ENCODE results near the gene NGLY1. TPM values are rescaled to one million over a fixed set of nuclear protein-coding genes. Genes with fewer than 3 reads are reported as not detected.

Gene NGLY1
- total and polyA plus RNA-seq, 7 donors: 37.2 to 78.4 (median 59.0) TPM

DNA sequence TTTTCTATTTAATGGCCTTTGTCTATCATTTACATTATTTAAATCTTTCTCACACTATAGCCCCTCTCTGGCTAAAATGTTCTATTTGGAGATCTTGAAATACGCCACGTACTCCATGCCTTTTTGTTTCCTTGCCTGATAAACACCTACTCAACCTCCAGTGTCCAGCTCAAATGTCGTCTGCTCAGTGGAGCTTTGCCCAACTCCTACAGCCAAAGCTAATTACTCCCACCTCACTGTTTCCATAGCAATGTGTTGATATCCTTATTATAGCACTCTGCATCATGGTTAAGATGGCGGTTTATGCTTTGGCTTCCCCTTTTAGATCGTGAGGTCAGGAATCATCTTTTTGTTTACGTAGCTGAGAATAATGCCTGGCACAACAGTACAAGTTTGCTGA lies 55.9 kb downstream of the NGLY1 start:
- DNase-seq: no peak
- 78 to 91% (median 83%) methylated on average over 6 of the region's 6 CpGs for WGBS, 3 donors
- Histone ChIP-seq H3K27ac (no peak overlapping the region), H3K27me3 (ENCODE audit: insufficient read depth in 3 of 3, low read length in 2 of 3) (no peaks in the 10 kb centered on the region), H3K9me3 (no peaks in the 10 kb centered on the region), H3K36me3 (ENCODE audit: insufficient read depth in 1 of 2, low read depth in 1 of 2) (peaks cover 2 to 84% of the 10 kb centered on the region in 2 donors), H3K4me1 (no peaks in the 10 kb centered on the region), H3K4me3 (no peak overlapping the region)
- ATAC-seq: no peak
- TF ChIP-seq, protein P1, sequence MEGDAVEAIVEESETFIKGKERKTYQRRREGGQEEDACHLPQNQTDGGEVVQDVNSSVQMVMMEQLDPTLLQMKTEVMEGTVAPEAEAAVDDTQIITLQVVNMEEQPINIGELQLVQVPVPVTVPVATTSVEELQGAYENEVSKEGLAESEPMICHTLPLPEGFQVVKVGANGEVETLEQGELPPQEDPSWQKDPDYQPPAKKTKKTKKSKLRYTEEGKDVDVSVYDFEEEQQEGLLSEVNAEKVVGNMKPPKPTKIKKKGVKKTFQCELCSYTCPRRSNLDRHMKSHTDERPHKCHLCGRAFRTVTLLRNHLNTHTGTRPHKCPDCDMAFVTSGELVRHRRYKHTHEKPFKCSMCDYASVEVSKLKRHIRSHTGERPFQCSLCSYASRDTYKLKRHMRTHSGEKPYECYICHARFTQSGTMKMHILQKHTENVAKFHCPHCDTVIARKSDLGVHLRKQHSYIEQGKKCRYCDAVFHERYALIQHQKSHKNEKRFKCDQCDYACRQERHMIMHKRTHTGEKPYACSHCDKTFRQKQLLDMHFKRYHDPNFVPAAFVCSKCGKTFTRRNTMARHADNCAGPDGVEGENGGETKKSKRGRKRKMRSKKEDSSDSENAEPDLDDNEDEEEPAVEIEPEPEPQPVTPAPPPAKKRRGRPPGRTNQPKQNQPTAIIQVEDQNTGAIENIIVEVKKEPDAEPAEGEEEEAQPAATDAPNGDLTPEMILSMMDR (IDR thresholded peaks at IDR 0.05): no peak
- intact Hi-C loops (cut with DNase I): loop anchor here (5.0 to 10.0 kb wide), 2 partner anchors 93 to 100 kb away; no protein-coding TSS in a partner anchor

DNA sequence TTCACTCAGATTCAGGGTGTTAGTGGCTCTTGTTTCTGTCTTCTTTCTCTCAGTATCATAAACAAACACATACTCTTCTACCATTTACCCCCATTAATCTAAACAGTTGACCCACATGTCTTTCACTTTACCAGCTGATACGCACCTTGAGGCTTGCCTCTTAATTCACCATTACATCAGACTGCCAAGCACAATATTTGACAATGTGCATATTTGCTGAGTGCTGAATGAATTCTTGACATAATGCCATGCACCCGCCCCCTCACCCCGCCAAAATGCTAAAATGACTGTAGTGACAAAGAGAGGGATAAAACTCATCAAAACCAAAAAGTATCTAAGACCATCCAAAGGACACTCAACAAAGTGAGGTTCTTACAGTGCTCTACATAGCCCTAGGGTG lies 57.4 kb downstream of the NGLY1 start:
- ATAC-seq (no peak), DNase-seq (no peak)
- intact Hi-C loops (cut with DNase I): loop anchor here (5.0 to 10.0 kb wide), 2 partner anchors 91 to 99 kb away; no protein-coding TSS in a partner anchor
- H3K36me3 ChIP-seq (ENCODE audit: insufficient read depth in 1 of 2, low read depth in 1 of 2): peaks cover 2 to 69% of the 10 kb centered on the region in 2 donors
- 85 to 94% (median 91%) methylated on average over 3 of the region's 3 CpGs for WGBS, 3 donors
- no peak overlapping the region for H3K4me3 ChIP-seq
- TF ChIP-seq, protein P1 (IDR thresholded peaks at IDR 0.05): no peak
- no peaks in the 10 kb centered on the region for H3K9me3 ChIP-seq
- H3K27ac ChIP-seq: no peak overlapping the region
- H3K4me1 ChIP-seq: no peaks in the 10 kb centered on the region
- H3K27me3 ChIP-seq (ENCODE audit: insufficient read depth in 3 of 3, low read length in 2 of 3): no peaks in the 10 kb centered on the region

DNA sequence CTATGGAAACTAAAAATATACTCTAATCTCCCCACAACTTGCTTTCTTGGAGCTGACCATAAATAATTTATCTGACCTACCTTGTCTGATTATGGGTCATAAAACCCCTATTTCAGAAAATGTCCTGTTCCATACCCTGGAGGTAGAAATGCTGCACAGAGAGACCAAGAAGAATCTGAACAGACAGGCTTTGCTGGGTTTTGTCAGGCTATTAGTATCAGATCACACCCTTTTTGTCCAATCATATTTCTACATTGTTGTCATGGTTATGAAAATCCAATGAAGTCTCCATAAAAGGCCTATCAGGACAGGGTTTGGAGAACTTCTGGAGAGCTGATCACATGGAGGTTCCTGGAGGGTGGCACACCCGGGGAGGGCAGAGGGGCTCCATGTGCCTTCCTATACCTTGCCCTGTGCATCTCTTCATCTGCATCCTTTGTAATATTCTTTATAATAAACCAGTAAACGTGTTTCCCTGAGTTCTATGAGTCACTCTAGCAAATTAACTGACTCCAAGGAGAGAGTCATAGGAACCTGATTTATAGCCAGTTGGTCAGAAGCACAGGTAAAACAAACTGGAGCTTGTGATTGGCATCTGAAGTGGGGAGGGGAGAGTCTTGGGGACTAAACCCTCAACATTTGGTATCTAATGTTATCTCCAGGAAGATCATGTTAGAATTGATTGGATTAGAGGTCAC lies 58.1 kb downstream of the NGLY1 start:
- intact Hi-C loops (cut with DNase I): loop anchor here (5.0 to 10.0 kb wide), 2 partner anchors 90 to 98 kb away; no protein-coding TSS in a partner anchor
- no peak overlapping the region for H3K4me3 ChIP-seq
- DNase-seq (no peak), ATAC-seq (no peak)
- H3K9me3 ChIP-seq: no peaks in the 10 kb centered on the region
- TF ChIP-seq, protein P1 (IDR thresholded peaks at IDR 0.05): no peak
- H3K36me3 ChIP-seq (ENCODE audit: insufficient read depth in 1 of 2, low read depth in 1 of 2): peaks cover 2 to 64% of the 10 kb centered on the region in 2 donors
- no peaks in the 10 kb centered on the region for H3K27me3 ChIP-seq (ENCODE audit: insufficient read depth in 3 of 3, low read length in 2 of 3)
- H3K27ac ChIP-seq: no peak overlapping the region
- H3K4me1 ChIP-seq: no peaks in the 10 kb centered on the region
- WGBS, 3 donors: 92 to 97% (median 96%) methylated on average over 2 of the region's 2 CpGs

DNA sequence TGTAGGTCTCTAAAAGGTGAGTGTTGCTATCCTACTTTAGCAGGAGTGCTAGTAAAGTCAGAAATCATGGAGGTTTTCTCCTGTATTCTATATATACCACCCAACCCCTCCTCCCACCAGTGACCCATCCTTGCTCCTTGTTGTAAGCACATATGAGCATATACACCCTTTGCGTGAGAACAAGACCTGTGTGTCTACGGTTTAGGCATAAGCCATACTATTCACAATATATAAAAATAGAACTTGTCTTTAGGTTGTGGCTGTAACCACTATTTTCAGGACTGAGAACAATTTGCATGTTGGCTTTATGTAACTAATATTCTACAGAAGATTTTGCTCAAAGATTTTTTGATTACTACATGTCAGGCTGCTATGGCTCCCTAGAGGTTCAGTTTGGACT lies 59.4 kb downstream of the NGLY1 start:
- no peak for ATAC-seq
- no peak overlapping the region for H3K4me3 ChIP-seq
- no peaks in the 10 kb centered on the region for H3K4me1 ChIP-seq
- intact Hi-C loops (cut with DNase I): loop anchor here in 1 of 2 donors (10.0 kb wide), 1 partner anchor 89 kb away; no protein-coding TSS in a partner anchor
- H3K27ac ChIP-seq: no peak overlapping the region
- TF ChIP-seq, protein P1 (IDR thresholded peaks at IDR 0.05): no peak
- DNase-seq: no peak
- H3K36me3 ChIP-seq (ENCODE audit: insufficient read depth in 1 of 2, low read depth in 1 of 2): peaks cover 2 to 59% of the 10 kb centered on the region in 2 donors
- WGBS, 3 donors: 94 to 99% (median 98%) methylated on average over 2 of the region's 2 CpGs
- no peaks in the 10 kb centered on the region for H3K27me3 ChIP-seq (ENCODE audit: insufficient read depth in 3 of 3, low read length in 2 of 3)
- H3K9me3 ChIP-seq: no peaks in the 10 kb centered on the region

Data from psoas muscle (tissue), 8 donors.